ENCODE measurements around the gene TCF7L1.

DNA sequence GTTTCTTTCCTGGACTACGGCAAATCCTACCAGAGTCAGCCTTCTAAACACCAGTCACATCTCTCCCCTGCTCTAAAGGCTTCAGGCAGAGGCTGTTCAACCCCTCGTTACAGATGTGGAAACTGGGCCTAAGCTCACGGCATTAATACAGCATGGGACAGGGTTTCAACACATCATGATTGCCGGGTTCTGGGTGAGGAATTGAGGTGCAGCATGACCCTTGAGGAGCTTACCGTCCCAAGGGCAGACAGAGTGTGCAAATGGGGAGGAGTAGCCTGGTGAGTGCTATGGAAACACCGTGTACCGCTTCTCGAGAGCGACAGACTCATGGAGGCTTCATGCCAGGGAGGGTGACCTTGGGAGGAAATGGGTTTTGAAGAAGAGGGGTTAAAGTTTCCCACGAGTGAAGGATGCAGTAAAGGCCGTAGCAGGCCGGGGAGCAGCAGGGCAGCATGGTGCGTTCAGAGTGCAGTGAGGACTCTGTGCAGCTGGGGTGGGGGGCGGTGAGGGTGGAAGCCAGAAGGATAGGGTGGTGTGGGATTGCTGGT, 143.5 kb downstream of the TCF7L1 start:
- TF ChIP-seq, protein P1, sequence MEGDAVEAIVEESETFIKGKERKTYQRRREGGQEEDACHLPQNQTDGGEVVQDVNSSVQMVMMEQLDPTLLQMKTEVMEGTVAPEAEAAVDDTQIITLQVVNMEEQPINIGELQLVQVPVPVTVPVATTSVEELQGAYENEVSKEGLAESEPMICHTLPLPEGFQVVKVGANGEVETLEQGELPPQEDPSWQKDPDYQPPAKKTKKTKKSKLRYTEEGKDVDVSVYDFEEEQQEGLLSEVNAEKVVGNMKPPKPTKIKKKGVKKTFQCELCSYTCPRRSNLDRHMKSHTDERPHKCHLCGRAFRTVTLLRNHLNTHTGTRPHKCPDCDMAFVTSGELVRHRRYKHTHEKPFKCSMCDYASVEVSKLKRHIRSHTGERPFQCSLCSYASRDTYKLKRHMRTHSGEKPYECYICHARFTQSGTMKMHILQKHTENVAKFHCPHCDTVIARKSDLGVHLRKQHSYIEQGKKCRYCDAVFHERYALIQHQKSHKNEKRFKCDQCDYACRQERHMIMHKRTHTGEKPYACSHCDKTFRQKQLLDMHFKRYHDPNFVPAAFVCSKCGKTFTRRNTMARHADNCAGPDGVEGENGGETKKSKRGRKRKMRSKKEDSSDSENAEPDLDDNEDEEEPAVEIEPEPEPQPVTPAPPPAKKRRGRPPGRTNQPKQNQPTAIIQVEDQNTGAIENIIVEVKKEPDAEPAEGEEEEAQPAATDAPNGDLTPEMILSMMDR (conservative IDR thresholded peaks at IDR 0.05; ENCODE audit: low read length), result no peak
- TF ChIP-seq EZH2phosphoT487 (IDR thresholded peaks at IDR 0.05; ENCODE audit: borderline replicate concordance), result no peak
